Renal cortical epithelial cell (primary cell): ENCODE results near the gene ERCC8. TPM values are rescaled to one million over a fixed set of nuclear protein-coding genes. Genes with fewer than 3 reads are reported as not detected.
"Not testable (repeated sequence)": the region's sequence is repeated elsewhere in the genome, so short reads cannot be mapped to it uniquely, and the experiment has no call there.

Experiments used
- DNase-seq: peaks from one replicate; pipeline ENCODE4 v3.0.0-alpha.2; 2011; ENCODE audit warnings: low read depth
- total RNA-seq: library from RNA; depleted of rRNA; stranded (reverse); fragments of >200 nt; gene quantifications from 2 replicates; pipeline ENCODE4 v1.2.3, GENCODE V29; 2014

ERCC8 gene
- total RNA-seq, result 26.4 and 38.0 TPM in 2 replicates

- DNase-seq, result peak; percentile 86
Measured at GRCh38 chr5:60944904-60945812, at the start of gene ERCC8, which contains the start of gene NDUFAF2. Gene ERCC8 (minus strand): TSS chr5:60945070. CDS start chr5:60945008, 62 bp downstream. Gene NDUFAF2 (plus strand): TSS chr5:60945205. CDS start chr5:60945256, 51 bp downstream.

GRCh38 chr5:60993875-60994571 is 49.2 kb upstream of the ERCC8 start:
- no peak for DNase-seq

GRCh38 chr5:60993425-60993824 is 48.6 kb upstream of the ERCC8 start:
- DNase-seq, result no peak

DNA sequence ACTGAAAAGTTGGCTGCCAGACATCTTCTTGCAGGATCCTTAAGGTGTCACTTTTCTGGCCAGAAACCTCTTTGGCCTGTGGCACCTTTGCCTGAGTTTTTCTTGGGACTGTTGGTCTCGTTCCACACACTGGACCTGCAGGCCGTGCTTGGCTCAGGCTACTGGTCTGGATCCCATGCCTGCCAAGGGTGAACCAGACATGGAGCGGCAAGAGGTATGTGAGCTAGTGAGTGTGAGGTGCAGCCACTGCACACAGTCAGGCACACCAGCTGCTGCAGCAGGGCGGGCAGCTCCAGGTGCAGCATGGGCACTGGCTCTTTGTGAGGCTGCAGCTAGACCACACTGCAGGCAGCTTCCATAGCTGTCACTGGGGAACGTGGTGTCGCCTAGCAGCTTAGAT is 48.0 kb upstream of the ERCC8 start:
- no peak for DNase-seq

DNA sequence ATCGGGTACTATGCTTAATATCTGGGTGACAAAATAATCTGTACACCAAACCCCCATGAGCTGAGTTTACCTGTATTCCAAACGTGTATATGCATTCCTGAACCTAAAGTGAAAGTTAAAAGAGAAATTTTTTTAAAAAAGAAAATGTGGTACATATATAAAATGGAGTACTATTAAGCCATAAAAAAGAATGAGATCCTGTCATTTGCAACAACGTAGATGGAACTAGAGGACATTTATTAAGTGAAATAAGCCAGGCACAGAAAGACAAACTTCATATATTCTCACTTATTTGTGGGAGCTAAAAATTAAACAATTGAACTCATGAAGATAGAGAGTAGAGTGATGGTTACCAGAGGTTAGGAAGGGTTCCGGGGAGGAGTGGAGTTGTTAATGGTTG is 44.9 kb upstream of the ERCC8 start:
- DNase-seq, result no peak

GRCh38 chr5:60982127-60982526 is 37.3 kb upstream of the ERCC8 start:
- DNase-seq, result not testable (repeated sequence)

DNA sequence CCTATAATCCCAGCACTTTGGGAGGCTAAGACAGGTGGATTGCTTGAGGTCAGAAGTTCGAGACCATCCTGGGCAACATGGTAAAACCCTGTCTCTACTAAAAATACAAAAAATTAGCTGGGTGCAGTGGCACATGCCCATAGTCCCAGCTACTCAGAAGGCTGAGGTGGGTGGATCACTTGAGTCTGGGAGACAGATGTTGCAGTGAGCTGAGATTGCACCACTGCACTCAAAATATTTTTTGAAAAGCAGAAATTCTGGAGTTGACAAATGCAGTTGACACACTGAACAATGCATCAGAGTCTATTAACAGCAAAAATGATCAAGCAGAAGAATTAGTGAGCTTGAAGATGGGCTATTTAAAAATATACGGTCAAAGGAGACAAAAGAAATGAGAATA is 35.6 kb upstream of the ERCC8 start:
- no peak for DNase-seq

GRCh38 chr5:60978968-60979367 is 34.1 kb upstream of the ERCC8 start:
- peak; percentile 33 for DNase-seq

DNA sequence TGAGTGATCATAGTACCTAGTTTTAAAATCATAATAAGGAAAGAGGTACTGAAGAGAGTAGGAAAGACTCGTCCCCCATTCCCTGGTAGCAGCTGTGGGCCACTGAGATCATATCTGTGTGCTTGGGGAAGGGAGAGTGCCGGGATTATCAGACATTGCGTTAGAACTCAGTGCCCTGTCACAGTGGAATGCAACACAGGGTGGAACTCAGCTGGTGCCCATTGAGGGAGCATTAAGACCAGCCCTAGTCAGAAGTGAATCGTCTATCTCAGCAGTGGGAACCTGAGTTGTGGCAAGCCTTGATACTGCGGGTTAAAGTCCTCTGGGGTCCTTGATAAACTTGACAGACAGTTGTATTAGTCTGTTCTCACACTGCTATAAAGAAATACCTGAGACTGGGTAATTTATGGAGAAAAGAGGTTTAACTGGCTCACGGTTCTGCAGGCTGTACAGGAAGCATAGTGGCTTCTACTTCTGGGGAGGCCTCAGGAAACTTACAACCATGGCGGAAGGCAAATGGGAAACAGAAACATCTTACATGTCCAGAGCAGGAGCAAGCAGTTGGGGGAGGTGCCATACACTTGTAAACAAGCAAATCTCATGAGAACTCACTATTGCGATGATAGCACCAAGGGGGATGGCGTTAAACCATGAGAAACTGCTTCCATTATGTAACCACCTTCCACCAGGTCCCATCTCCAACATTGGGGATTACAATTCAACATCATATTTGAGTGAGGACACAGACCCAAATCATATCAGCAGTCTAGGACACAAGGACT is 33.3 kb upstream of the ERCC8 start:
- DNase-seq, result no peak

DNA sequence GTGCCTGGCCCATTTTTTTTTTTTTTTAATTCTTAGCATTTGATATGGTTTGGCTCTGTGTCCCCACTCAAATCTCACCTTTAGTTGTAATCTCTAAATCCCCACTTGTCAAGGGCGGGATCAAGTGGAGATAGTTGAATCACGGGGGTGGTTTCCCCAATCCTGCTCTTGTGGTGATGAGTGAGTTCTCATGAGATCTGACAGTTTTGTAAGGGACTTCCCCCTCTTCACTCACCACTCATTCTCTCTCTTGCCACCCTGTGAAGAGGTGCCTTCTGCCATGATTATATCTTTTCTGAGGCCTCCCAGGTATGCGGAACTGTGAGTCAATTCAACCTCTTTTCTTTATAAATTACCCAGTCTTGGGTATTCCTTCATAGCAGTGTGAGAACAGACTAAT is 27.4 kb upstream of the ERCC8 start:
- DNase-seq, result peak; percentile 11

GRCh38 chr5:60961685-60962084 is 16.8 kb upstream of the ERCC8 start:
- DNase-seq, result peak; percentile 93

DNA sequence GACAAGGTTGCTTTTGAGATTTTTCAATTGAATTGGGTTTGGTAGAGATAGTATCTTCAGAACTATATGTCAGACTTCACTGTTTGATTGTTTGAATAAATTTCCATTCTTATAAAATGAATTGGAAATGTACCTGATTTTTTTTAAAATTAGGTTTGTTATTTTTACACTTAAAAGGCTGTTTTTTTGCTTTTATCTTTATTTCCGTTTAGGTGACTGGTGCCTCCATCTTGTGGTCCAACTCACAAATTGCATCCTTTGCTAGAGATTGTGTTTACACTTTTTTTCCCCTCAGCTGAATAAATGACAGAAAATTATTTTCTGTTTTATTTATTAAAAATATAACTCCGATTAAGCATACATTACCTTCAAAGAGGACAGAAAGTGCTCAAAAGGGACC is 15.7 kb upstream of the ERCC8 start:
- peak; percentile 42 for DNase-seq

GRCh38 chr5:60959156-60959555 is 14.3 kb upstream of the ERCC8 start:
- peak; percentile 49 for DNase-seq

GRCh38 chr5:60958712-60959111 is 13.8 kb upstream of the ERCC8 start:
- DNase-seq, result no peak

- no peak for DNase-seq
Measured at GRCh38 chr5:60958088-60958487, 13.2 kb upstream of the ERCC8 start.

DNA sequence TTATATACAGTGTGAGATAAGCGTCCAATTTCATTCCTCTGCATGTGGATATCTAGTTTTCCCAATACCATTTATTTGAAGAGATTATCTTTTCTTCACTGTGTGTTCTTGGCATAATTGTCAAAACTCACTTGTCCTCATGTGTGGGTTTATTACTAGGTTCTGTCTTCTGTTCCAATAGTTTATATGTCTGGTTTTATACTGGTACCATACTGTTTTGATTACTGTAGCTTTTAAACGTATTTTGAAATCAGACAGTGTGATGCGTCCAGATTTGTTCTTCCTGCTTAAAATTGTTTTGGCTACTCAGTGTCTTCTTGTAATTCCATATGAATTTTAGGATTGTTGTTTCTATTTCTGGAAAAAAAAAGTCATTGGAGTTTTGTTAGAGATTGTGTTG is 10.4 kb upstream of the ERCC8 start:
- DNase-seq, result no peak

- no peak for DNase-seq
Measured at GRCh38 chr5:60948738-60949137, 3.9 kb upstream of the ERCC8 start.

- peak; percentile 50 for DNase-seq
Measured at GRCh38 chr5:60945813-60946187, 930 bp upstream of the ERCC8 start.

GRCh38 chr5:60943624-60944023 is 1.2 kb downstream of the ERCC8 start:
- no peak for DNase-seq

DNA sequence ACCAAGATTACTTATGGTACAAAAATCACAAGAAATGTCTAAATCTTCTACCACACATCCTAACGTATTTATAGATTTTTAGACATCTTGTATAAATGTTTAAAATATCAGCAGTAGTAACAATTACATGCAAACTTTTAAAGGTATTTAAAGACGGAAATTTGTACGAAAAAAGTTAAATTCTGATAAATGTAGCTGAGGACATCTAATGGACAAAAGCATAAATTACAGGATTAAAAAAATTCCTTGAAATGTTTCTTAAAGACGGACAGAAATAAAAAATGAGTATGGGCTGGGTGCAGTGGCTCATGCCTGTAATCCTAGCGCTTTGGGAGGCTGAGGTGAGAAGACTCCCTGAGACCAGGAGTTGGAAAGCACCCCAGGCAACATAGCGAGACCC is 15.8 kb downstream of the ERCC8 start:
- DNase-seq, result peak; percentile 18

- DNase-seq, result no peak
Measured at GRCh38 chr5:60927450-60927849, 17.4 kb downstream of the ERCC8 start.

DNA sequence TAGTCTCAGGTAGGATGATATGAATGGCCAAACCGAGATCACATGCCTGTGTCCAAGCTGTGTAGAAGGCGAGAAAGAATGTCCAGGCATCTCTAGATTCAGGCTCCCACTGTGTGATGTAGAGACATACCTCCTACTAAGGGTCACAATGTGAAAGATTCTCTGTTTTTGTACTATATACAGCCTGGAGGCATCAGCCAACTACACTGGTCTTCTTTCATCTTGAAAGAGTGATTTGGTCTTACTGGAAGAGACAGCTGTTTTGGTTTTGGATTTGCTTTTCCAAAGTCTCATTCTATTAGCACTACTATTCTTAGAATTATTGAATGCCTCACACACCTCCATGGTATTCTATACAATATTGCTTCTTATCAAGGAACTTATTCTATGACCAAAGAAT is 26.4 kb downstream of the ERCC8 start:
- no peak for DNase-seq
